KG1 (cell line): ENCODE data around the gene SLC22A24.
"Not testable (repeated sequence)": the region's sequence is repeated elsewhere in the genome, so short reads cannot be mapped to it uniquely, and the experiment has no call there.

Experiments
- DNase-seq: peaks from one replicate; lab custom pipeline; 2025; lab: John Stamatoyannopoulos, UW

SLC22A24 gene

GRCh38 chr11:63144121-63144520, at the start of gene SLC22A24:
SLC22A24 (minus strand) TSS chr11:63144221; CDS start chr11:63143779, 442 bp downstream.
- no peak for DNase-seq

- DNase-seq: no peak
Observed at GRCh38 chr11:63180536-63180935, 36.5 kb upstream of the SLC22A24 start.

GRCh38 chr11:63179432-63180041, 35.5 kb upstream of the SLC22A24 start:
- no peak for DNase-seq

GRCh38 chr11:63177872-63178271, 33.9 kb upstream of the SLC22A24 start:
- DNase-seq: no peak

- no peak for DNase-seq
Observed at GRCh38 chr11:63165706-63166310, 21.8 kb upstream of the SLC22A24 start.

GRCh38 chr11:63155794-63156193, 11.8 kb upstream of the SLC22A24 start:
- no peak for DNase-seq

GRCh38 chr11:63146581-63146980, 2.6 kb upstream of the SLC22A24 start:
- no peak for DNase-seq

GRCh38 chr11:63142459-63142858, 1.6 kb downstream of the SLC22A24 start:
- no peak for DNase-seq

GRCh38 chr11:63132985-63133775, 10.8 kb downstream of the SLC22A24 start:
- DNase-seq: no peak

- no peak for DNase-seq
Observed at GRCh38 chr11:63099555-63099954, 44.5 kb downstream of the SLC22A24 start.

GRCh38 chr11:63080682-63081081, 63.3 kb downstream of the SLC22A24 start:
- no peak for DNase-seq

GRCh38 chr11:63046203-63046602, 97.8 kb downstream of the SLC22A24 start:
- DNase-seq: not testable (repeated sequence)

- DNase-seq: no peak
Observed at GRCh38 chr11:63042596-63042995, 101.4 kb downstream of the SLC22A24 start.

- DNase-seq: no peak
Observed at GRCh38 chr11:63032457-63032856, 111.6 kb downstream of the SLC22A24 start.
